ENCODE data around the gene XYLB. TPM values are rescaled to one million over a fixed set of nuclear protein-coding genes. Genes with fewer than 3 reads are reported as not detected.

The XYLB gene
- total RNA-seq, 1 experiment from 2014 or later: 6.6 TPM

DNA sequence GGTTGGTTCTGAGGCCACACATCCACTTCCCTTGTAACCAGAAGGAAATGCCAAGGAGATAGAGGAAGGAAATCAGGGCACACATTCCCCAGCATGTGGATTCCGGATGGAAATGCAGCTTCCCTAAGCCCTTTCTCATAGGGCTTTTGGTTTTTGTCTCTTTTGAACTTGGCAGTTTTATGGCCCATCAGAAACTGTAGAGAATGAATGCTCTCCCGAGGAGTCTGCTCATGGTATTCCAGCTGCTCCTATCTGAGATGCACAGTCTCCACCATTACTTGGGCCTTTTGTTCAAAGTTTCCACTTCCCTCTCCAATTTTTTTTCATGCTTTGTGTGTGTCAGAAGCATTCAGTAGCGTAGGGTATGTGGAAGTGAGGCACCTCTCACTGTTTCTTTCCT lies 21.2 kb downstream of the XYLB start:
- H3K4me1 ChIP-seq (ENCODE audit: control insufficient read depth, insufficient read depth, low read length): no peaks in the 10 kb centered on the region
- DNase-seq (ENCODE audit: low read depth, low spot score) (no peak), ATAC-seq (no peak)
- no peak overlapping the region for H3K27ac ChIP-seq (ENCODE audit: low read length)
- no peaks in the 10 kb centered on the region for H3K27me3 ChIP-seq (ENCODE audit: control insufficient read depth, insufficient read depth, low read length)
- in situ Hi-C loops (cut with HindIII; ENCODE audit: low pct_unique_long_range_greater_than_20kb, low sequenced_read_pairs): no loop called here
- no TSS peak for BruUV-seq (replicated peaks)
- H3K36me3 ChIP-seq (ENCODE audit: control insufficient read depth, insufficient read depth, low read length): no peaks in the 10 kb centered on the region
- intact Hi-C loops (cut with micrococcal nuclease; ENCODE audit: unreplicated experiment): no loop called here
- TF ChIP-seq, protein P1, sequence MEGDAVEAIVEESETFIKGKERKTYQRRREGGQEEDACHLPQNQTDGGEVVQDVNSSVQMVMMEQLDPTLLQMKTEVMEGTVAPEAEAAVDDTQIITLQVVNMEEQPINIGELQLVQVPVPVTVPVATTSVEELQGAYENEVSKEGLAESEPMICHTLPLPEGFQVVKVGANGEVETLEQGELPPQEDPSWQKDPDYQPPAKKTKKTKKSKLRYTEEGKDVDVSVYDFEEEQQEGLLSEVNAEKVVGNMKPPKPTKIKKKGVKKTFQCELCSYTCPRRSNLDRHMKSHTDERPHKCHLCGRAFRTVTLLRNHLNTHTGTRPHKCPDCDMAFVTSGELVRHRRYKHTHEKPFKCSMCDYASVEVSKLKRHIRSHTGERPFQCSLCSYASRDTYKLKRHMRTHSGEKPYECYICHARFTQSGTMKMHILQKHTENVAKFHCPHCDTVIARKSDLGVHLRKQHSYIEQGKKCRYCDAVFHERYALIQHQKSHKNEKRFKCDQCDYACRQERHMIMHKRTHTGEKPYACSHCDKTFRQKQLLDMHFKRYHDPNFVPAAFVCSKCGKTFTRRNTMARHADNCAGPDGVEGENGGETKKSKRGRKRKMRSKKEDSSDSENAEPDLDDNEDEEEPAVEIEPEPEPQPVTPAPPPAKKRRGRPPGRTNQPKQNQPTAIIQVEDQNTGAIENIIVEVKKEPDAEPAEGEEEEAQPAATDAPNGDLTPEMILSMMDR (IDR thresholded peaks at IDR 0.05): no peak
- TF ChIP-seq TCF7L2 (IDR thresholded peaks at IDR 0.05; ENCODE audit: low read depth, low read length) (no peak), SIN3A (IDR thresholded peaks at IDR 0.05; ENCODE audit: borderline replicate concordance, insufficient read depth, low read depth, low read length) (no peak), POLR2AphosphoS5 (IDR thresholded peaks at IDR 0.05; ENCODE audit: low read depth, low read length) (no peak)
- TF ChIP-seq, protein P2, sequence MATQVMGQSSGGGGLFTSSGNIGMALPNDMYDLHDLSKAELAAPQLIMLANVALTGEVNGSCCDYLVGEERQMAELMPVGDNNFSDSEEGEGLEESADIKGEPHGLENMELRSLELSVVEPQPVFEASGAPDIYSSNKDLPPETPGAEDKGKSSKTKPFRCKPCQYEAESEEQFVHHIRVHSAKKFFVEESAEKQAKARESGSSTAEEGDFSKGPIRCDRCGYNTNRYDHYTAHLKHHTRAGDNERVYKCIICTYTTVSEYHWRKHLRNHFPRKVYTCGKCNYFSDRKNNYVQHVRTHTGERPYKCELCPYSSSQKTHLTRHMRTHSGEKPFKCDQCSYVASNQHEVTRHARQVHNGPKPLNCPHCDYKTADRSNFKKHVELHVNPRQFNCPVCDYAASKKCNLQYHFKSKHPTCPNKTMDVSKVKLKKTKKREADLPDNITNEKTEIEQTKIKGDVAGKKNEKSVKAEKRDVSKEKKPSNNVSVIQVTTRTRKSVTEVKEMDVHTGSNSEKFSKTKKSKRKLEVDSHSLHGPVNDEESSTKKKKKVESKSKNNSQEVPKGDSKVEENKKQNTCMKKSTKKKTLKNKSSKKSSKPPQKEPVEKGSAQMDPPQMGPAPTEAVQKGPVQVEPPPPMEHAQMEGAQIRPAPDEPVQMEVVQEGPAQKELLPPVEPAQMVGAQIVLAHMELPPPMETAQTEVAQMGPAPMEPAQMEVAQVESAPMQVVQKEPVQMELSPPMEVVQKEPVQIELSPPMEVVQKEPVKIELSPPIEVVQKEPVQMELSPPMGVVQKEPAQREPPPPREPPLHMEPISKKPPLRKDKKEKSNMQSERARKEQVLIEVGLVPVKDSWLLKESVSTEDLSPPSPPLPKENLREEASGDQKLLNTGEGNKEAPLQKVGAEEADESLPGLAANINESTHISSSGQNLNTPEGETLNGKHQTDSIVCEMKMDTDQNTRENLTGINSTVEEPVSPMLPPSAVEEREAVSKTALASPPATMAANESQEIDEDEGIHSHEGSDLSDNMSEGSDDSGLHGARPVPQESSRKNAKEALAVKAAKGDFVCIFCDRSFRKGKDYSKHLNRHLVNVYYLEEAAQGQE (IDR thresholded peaks at IDR 0.05; ENCODE audit: insufficient read depth in 1 of 2, low read depth in 2 of 2, low read length in 1 of 2): no peak
- ChIA-PET CTCF (no interaction called here), POLR2A (no interaction called here)
- H3K4me3 ChIP-seq (ENCODE audit: low read depth in 2 of 2, low read length in 2 of 2): no peak overlapping the region
- H3K9me3 ChIP-seq (ENCODE audit: control insufficient read depth, insufficient read depth, low read depth, low read length): no peaks in the 10 kb centered on the region

DNA sequence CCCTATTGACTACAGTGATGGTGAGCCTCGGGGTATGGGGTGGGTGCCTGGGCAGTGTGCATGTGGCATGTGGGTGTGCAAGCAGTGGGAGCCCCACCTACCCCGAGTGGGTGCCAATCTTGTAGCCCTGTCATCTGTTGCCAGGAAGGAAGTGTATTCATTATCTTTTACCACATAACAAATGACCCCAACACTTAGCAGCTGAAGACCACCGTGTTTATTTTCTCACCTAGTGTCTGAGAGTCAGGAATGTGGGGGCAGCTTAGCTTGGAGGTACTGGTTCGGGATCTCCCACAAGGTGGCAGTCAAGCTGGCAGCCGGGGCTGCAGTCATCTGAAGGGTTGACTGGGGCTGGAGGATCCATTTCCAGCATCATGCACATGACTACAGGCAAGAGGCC lies 21.7 kb downstream of the XYLB start:
- Histone ChIP-seq H3K27me3 (ENCODE audit: control insufficient read depth, insufficient read depth, low read length) (no peaks in the 10 kb centered on the region), H3K9me3 (ENCODE audit: control insufficient read depth, insufficient read depth, low read depth, low read length) (no peaks in the 10 kb centered on the region), H3K4me3 (ENCODE audit: low read depth in 2 of 2, low read length in 2 of 2) (no peak overlapping the region), H3K4me1 (ENCODE audit: control insufficient read depth, insufficient read depth, low read length) (no peaks in the 10 kb centered on the region), H3K27ac (ENCODE audit: low read length) (no peak overlapping the region), H3K36me3 (ENCODE audit: control insufficient read depth, insufficient read depth, low read length) (no peaks in the 10 kb centered on the region)
- no peak for ATAC-seq
- DNase-seq (ENCODE audit: low read depth, low spot score): no peak
- in situ Hi-C loops (cut with HindIII; ENCODE audit: low pct_unique_long_range_greater_than_20kb, low sequenced_read_pairs) (no loop called here), intact Hi-C loops (cut with micrococcal nuclease; ENCODE audit: unreplicated experiment) (no loop called here)
- no TSS peak for BruUV-seq (replicated peaks)
- ChIA-PET POLR2A (no interaction called here), CTCF (no interaction called here)
- TF ChIP-seq, protein P2 (IDR thresholded peaks at IDR 0.05; ENCODE audit: insufficient read depth in 1 of 2, low read depth in 2 of 2, low read length in 1 of 2): no peak
- TF ChIP-seq SIN3A (IDR thresholded peaks at IDR 0.05; ENCODE audit: borderline replicate concordance, insufficient read depth, low read depth, low read length): no peak
- TF ChIP-seq POLR2AphosphoS5 (IDR thresholded peaks at IDR 0.05; ENCODE audit: low read depth, low read length): no peak
- TF ChIP-seq, protein P1 (IDR thresholded peaks at IDR 0.05): no peak
- no peak for TF ChIP-seq TCF7L2 (IDR thresholded peaks at IDR 0.05; ENCODE audit: low read depth, low read length)

All from Panc1 (cell line).